ENCODE results near the gene BTN3A1. TPM values are rescaled to one million over a fixed set of nuclear protein-coding genes. Genes with fewer than 3 reads are reported as not detected.
A peak's percentile ranks its signal among the peaks of the same experiment; 100 is the strongest.

Gene BTN3A1
- total RNA-seq, 1 experiment from 2014 or later, result 9.0 TPM

DNA sequence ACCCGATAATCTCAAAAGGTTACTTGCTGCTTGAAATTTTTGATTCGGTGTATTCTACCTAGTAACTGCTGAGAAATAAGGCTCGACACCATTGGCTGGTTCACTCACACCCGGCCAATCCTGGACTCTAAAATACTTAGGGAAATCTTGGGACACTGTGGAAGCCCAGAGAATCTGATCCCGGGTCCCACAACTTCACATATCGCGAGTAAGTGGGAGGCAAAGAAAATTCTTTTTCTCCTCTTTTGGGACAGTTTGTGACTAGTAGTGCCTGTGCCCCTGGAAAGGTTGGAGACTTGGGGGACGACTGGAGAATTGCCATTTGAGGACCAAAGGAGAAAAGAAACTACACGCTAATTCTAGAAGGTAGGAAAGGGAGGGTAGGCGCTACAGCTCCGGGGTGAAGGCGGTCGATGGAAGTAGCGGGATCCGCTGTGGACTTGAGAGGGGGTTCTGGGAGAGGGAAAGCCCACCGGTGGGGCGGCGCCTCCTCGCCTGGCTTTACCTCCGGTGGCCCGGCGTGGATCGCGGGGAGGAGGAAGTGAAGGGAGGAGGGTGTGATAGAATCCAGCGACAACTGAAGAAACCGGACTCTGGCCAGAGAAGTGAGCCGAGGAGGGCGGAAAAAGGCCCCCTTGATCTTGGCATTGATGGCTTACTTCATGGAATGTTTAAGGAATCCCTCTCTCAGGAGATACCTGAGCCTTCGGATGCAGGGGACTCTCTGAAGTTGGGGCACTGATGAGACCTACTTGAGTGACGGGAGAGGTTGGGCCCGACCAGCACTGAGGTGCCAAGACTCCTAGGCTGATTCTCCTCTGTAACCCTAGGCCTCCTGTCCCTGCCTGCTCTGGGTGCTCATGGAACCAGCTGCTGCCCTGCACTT, 19.4 kb downstream of the BTN3A1 start:
- H3K9me2 ChIP-seq (ENCODE audit: insufficient read depth), result no peaks in the 10 kb centered on the region
- ATAC-seq (peak; percentile 98), DNase-seq (ENCODE audit: low read depth, low spot score) (peak; percentile 86)
- H3K9ac ChIP-seq (ENCODE audit: low read length), result peak overlapping the region; percentile 84
- CTCF ChIA-PET, result interaction anchor here (1.0 to 1.4 kb wide), 2 partner anchors 37 to 80 kb away, joined by 3 to 7 read pairs; no protein-coding TSS in a partner anchor
- H3K9me3 ChIP-seq (ENCODE audit: control insufficient read depth in 1 of 2, insufficient read depth in 1 of 2, low read depth in 1 of 2, low read length in 2 of 2), result peaks cover 0 to 7% of the 10 kb centered on the region in 2 experiments; a peak in 1 of 4 replicates
- POLR2A ChIA-PET, result no interaction called here
- peak; percentile 74 for TF ChIP-seq POLR2A (IDR thresholded peaks at IDR 0.05; ENCODE audit: borderline replicate concordance, extremely low read depth, insufficient read depth, insufficient read length)
- TF ChIP-seq, protein P1, sequence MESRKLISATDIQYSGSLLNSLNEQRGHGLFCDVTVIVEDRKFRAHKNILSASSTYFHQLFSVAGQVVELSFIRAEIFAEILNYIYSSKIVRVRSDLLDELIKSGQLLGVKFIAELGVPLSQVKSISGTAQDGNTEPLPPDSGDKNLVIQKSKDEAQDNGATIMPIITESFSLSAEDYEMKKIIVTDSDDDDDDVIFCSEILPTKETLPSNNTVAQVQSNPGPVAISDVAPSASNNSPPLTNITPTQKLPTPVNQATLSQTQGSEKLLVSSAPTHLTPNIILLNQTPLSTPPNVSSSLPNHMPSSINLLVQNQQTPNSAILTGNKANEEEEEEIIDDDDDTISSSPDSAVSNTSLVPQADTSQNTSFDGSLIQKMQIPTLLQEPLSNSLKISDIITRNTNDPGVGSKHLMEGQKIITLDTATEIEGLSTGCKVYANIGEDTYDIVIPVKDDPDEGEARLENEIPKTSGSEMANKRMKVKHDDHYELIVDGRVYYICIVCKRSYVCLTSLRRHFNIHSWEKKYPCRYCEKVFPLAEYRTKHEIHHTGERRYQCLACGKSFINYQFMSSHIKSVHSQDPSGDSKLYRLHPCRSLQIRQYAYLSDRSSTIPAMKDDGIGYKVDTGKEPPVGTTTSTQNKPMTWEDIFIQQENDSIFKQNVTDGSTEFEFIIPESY (IDR thresholded peaks at IDR 0.05; ENCODE audit: extremely low read depth, insufficient replicate concordance, low read length), result peak; percentile 86
- TF ChIP-seq CEBPB (IDR thresholded peaks at IDR 0.05; ENCODE audit: low read depth), result no peak
- TF ChIP-seq, protein P2, sequence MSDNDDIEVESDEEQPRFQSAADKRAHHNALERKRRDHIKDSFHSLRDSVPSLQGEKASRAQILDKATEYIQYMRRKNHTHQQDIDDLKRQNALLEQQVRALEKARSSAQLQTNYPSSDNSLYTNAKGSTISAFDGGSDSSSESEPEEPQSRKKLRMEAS (IDR thresholded peaks at IDR 0.05), result no peak
- TF ChIP-seq, protein P3, sequence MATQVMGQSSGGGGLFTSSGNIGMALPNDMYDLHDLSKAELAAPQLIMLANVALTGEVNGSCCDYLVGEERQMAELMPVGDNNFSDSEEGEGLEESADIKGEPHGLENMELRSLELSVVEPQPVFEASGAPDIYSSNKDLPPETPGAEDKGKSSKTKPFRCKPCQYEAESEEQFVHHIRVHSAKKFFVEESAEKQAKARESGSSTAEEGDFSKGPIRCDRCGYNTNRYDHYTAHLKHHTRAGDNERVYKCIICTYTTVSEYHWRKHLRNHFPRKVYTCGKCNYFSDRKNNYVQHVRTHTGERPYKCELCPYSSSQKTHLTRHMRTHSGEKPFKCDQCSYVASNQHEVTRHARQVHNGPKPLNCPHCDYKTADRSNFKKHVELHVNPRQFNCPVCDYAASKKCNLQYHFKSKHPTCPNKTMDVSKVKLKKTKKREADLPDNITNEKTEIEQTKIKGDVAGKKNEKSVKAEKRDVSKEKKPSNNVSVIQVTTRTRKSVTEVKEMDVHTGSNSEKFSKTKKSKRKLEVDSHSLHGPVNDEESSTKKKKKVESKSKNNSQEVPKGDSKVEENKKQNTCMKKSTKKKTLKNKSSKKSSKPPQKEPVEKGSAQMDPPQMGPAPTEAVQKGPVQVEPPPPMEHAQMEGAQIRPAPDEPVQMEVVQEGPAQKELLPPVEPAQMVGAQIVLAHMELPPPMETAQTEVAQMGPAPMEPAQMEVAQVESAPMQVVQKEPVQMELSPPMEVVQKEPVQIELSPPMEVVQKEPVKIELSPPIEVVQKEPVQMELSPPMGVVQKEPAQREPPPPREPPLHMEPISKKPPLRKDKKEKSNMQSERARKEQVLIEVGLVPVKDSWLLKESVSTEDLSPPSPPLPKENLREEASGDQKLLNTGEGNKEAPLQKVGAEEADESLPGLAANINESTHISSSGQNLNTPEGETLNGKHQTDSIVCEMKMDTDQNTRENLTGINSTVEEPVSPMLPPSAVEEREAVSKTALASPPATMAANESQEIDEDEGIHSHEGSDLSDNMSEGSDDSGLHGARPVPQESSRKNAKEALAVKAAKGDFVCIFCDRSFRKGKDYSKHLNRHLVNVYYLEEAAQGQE (IDR thresholded peaks at IDR 0.05; ENCODE audit: low read depth), result no peak
- TF ChIP-seq CBX3 (IDR thresholded peaks at IDR 0.05; ENCODE audit: low read depth), result no peak
- peak; percentile 67 for TF ChIP-seq POLR2AphosphoS5 (IDR thresholded peaks at IDR 0.05; ENCODE audit: low read depth, low read length)
- no peak for TF ChIP-seq SP1 (IDR thresholded peaks at IDR 0.05; ENCODE audit: low read depth)
- TF ChIP-seq YY1 (IDR thresholded peaks at IDR 0.05; ENCODE audit: extremely low read depth, insufficient replicate concordance, low read depth, low read length), result no peak
- TF ChIP-seq, protein P4, sequence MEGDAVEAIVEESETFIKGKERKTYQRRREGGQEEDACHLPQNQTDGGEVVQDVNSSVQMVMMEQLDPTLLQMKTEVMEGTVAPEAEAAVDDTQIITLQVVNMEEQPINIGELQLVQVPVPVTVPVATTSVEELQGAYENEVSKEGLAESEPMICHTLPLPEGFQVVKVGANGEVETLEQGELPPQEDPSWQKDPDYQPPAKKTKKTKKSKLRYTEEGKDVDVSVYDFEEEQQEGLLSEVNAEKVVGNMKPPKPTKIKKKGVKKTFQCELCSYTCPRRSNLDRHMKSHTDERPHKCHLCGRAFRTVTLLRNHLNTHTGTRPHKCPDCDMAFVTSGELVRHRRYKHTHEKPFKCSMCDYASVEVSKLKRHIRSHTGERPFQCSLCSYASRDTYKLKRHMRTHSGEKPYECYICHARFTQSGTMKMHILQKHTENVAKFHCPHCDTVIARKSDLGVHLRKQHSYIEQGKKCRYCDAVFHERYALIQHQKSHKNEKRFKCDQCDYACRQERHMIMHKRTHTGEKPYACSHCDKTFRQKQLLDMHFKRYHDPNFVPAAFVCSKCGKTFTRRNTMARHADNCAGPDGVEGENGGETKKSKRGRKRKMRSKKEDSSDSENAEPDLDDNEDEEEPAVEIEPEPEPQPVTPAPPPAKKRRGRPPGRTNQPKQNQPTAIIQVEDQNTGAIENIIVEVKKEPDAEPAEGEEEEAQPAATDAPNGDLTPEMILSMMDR (IDR thresholded peaks at IDR 0.05 in 2 of 3, conservative IDR thresholded peaks at IDR 0.05 in 1 of 3; ENCODE audit: borderline replicate concordance in 1 of 3, insufficient read depth in 1 of 3, low read depth in 2 of 3, low read length in 2 of 3), result no peak
- no peak for TF ChIP-seq SIN3A (IDR thresholded peaks at IDR 0.05; ENCODE audit: low read depth)
- 0 out of 4 replicates have a peak, but pooled peaks cover 0 to 4% of the 10 kb centered on the region in 2 experiments for H3K36me3 ChIP-seq (ENCODE audit: control insufficient read depth in 1 of 2, insufficient read depth in 2 of 2, low read length in 2 of 2)
- BruUV-seq (replicated peaks), result TSS peak; percentile 79
- RAD21 ChIA-PET (ENCODE audit: low non-redundant PET in 1 of 2, low total read pairs in 2 of 2, uncharacterized antibody in 2 of 2, unreplicated experiment in 2 of 2), result no interaction called here
- H2AFZ ChIP-seq (ENCODE audit: low read depth, low read length, poor library complexity, severe bottlenecking), result peak overlapping the region; percentile 98
- H3K4me3 ChIP-seq (replicated peaks in 1 of 2; ENCODE audit: low read depth in 1 of 2, low read length in 2 of 2), result peak overlapping the region; percentile 84 to 93
- intact Hi-C loops (cut with micrococcal nuclease), result loop anchor here (1.0 kb wide), 1 partner anchor 80 kb away; no protein-coding TSS in a partner anchor
- H3K27me3 ChIP-seq (ENCODE audit: insufficient read depth, low read length), result no peaks in the 10 kb centered on the region
- peak overlapping the region; percentile 69 for H3K27ac ChIP-seq (ENCODE audit: low read depth, low read length)
- H3K4me1 ChIP-seq (ENCODE audit: control insufficient read depth in 1 of 2, insufficient read depth in 2 of 2, low read length in 2 of 2), result peaks cover 4 to 7% of the 10 kb centered on the region in 2 experiments; a peak in 3 of 4 replicates
- H3K79me2 ChIP-seq (ENCODE audit: insufficient read depth, low read length), result no peaks in the 10 kb centered on the region
- H3K4me2 ChIP-seq (ENCODE audit: low read length), result peak overlapping the region; percentile 95
- no peaks in the 10 kb centered on the region for H4K20me1 ChIP-seq (ENCODE audit: insufficient read depth)
